Activated CD8-positive, alpha-beta T cell treated with anti-CD3 and anti-CD28 coated beads for 36 hours (primary cell): Measurements from ENCODE around the gene CD69. TPM values are rescaled to one million over a fixed set of nuclear protein-coding genes. Genes with fewer than 3 reads are reported as not detected.

Experiments used
- ATAC-seq: fragments of 200-7000 bp; cut with Tn5 transposase; one replicate; pipeline ENCODE4 v1.10.0; 2021; ENCODE audit warnings: mild to moderate bottlenecking, moderate library complexity
- CTCF ChIA-PET: fragments of 350-600 bp; sonication (Branson Sonifier 250); formaldehyde crosslinking; loops from one replicate; lab custom pipeline; 2021; ENCODE audit warnings: antibody characterized with exemption; lab: Charles Lee
- POLR2A ChIA-PET: fragments of 350-600 bp; sonication (Branson Sonifier 250); formaldehyde crosslinking; loops from one replicate; lab custom pipeline; 2021; ENCODE audit warnings: antibody characterized with exemption; lab: Charles Lee
- DNase-seq: peaks from one replicate; pipeline ENCODE4 v3.0.0-alpha.2; 2020
- H3K27ac Mint-ChIP-seq: one replicate; pipeline ENCODE4 v1.8.0; 2021; ENCODE audit warnings: mild to moderate bottlenecking, mixed read lengths
- H3K27me3 Mint-ChIP-seq: one replicate; pipeline ENCODE4 v1.8.0; 2021; ENCODE audit warnings: mixed read lengths
- H3K36me3 Mint-ChIP-seq: one replicate; pipeline ENCODE4 v1.8.0; 2021; ENCODE audit warnings: low read depth, mixed read lengths
- H3K4me1 Mint-ChIP-seq: one replicate; pipeline ENCODE4 v1.8.0; 2021; ENCODE audit warnings: low read depth, mixed read lengths
- H3K4me3 Mint-ChIP-seq: one replicate; pipeline ENCODE4 v1.8.0; 2021; ENCODE audit warnings: mild to moderate bottlenecking, moderate library complexity, mixed read lengths
- H3K9me3 Mint-ChIP-seq: one replicate; pipeline ENCODE4 v1.8.0; 2021; ENCODE audit warnings: mixed read lengths
- CTCF ChIP-seq: fragments of 200-600 bp; IDR thresholded peaks from one replicate; pipeline ENCODE4 v1.8.0; 2022; ENCODE audit warnings: antibody characterized with exemption, mild to moderate bottlenecking
- intact Hi-C: fragments of 100-400 bp; cut with micrococcal nuclease; formaldehyde crosslinking; loops from one replicate; pipeline ENCODE4 v1.10.0; 2022
- total RNA-seq, 2 experiments: library from RNA; stranded (reverse); gene quantifications; one replicate each; pipeline ENCODE4 v1.2.3, GENCODE V29; 2021

CD69 gene
- total RNA-seq, 2 experiments from 2014 or later, result 166 to 174 TPM

- POLR2A ChIA-PET, result interaction anchor here (0.8 to 4.0 kb wide), 4 partner anchors 31 to 143 kb away, joined by 3 to 18 read pairs (median 6); partner anchors contain the start of gene CD69
- H3K4me1 Mint-ChIP-seq, result peaks cover 73% of the 10 kb centered on the region
- ATAC-seq, result peak; percentile 28
- H3K27me3 Mint-ChIP-seq, result no peaks in the 10 kb centered on the region
- peak overlapping the region; percentile 86 for H3K27ac Mint-ChIP-seq
- CTCF ChIA-PET, result interaction anchor here (0.9 to 1.5 kb wide), 7 partner anchors 10 to 45 kb away, joined by 3 to 6 read pairs (median 4); partner anchors contain the start of gene CD69
- peaks cover 2% of the 10 kb centered on the region for H3K36me3 Mint-ChIP-seq
- intact Hi-C loops, result loop anchor here (5.0 kb wide), 1 partner anchor 141 kb away; no protein-coding TSS in a partner anchor
- DNase-seq, result no peak
- peaks cover 10% of the 10 kb centered on the region for H3K9me3 Mint-ChIP-seq
- peak overlapping the region; percentile 74 for H3K4me3 Mint-ChIP-seq
- TF ChIP-seq CTCF, result no peak
Observed at GRCh38 chr12:9792961-9793617, 32.4 kb upstream of the CD69 start.

- TF ChIP-seq CTCF, result no peak
- DNase-seq, result no peak
- intact Hi-C loops, result loop anchor here (5.0 kb wide), 1 partner anchor 140 kb away; no protein-coding TSS in a partner anchor
- ATAC-seq, result no peak
- H3K9me3 Mint-ChIP-seq, result peaks cover 10% of the 10 kb centered on the region
- ChIA-PET POLR2A (interaction anchor here (0.8 to 4.0 kb wide), 4 partner anchors 31 to 142 kb away, joined by 3 to 18 read pairs (median 6); partner anchors contain the start of gene CD69), CTCF (interaction anchor here (0.9 to 1.5 kb wide), 7 partner anchors 9 to 44 kb away, joined by 3 to 6 read pairs (median 4); partner anchors contain the start of gene CD69)
- peaks cover 74% of the 10 kb centered on the region for H3K4me1 Mint-ChIP-seq
- peaks cover 2% of the 10 kb centered on the region for H3K36me3 Mint-ChIP-seq
- no peak overlapping the region for H3K4me3 Mint-ChIP-seq
- H3K27ac Mint-ChIP-seq, result peak overlapping the region; percentile 86
- no peaks in the 10 kb centered on the region for H3K27me3 Mint-ChIP-seq
Observed at GRCh38 chr12:9792185-9792900, 31.6 kb upstream of the CD69 start.

GRCh38 chr12:9786726-9787717 lies 26.3 kb upstream of the CD69 start:
- intact Hi-C loops, result no loop called here
- Mint-ChIP-seq H3K27me3 (no peaks in the 10 kb centered on the region), H3K27ac (peak overlapping the region; percentile 47), H3K4me3 (peak overlapping the region; percentile 63), H3K36me3 (peaks cover 6% of the 10 kb centered on the region), H3K4me1 (peaks cover 50% of the 10 kb centered on the region), H3K9me3 (peaks cover 10% of the 10 kb centered on the region)
- ChIA-PET POLR2A (interaction anchor here (0.6 to 1.0 kb wide), 3 partner anchors 27 to 133 kb away, joined by 3 to 5 read pairs (median 3); partner anchors contain the start of gene CD69), CTCF (no interaction called here)
- no peak for TF ChIP-seq CTCF
- no peak for DNase-seq
- peak; percentile 35 for ATAC-seq

GRCh38 chr12:9784816-9785215 lies 24.1 kb upstream of the CD69 start:
- CTCF ChIA-PET, result interaction anchor here (0.6 to 1.9 kb wide), 2 partner anchors 32 to 34 kb away, joined by 3 to 4 read pairs; no protein-coding TSS in a partner anchor
- POLR2A ChIA-PET, result interaction anchor here (0.6 to 0.7 kb wide), 3 partner anchors 10 to 85 kb away, joined by 3 to 4 read pairs (median 3); no protein-coding TSS in a partner anchor
- intact Hi-C loops, result no loop called here
- H3K36me3 Mint-ChIP-seq, result peaks cover 5% of the 10 kb centered on the region
- no peaks in the 10 kb centered on the region for H3K27me3 Mint-ChIP-seq
- DNase-seq, result no peak
- TF ChIP-seq CTCF, result no peak
- no peak for ATAC-seq
- no peak overlapping the region for H3K4me3 Mint-ChIP-seq
- peaks cover 3% of the 10 kb centered on the region for H3K9me3 Mint-ChIP-seq
- H3K4me1 Mint-ChIP-seq, result peaks cover 52% of the 10 kb centered on the region
- no peak overlapping the region for H3K27ac Mint-ChIP-seq
